Activated CD4-positive, alpha-beta T cell treated with anti-CD3 and anti-CD28 coated beads, Interleukin-2, amount 50 U/mL, for 16 hours (primary cell): Measurements from ENCODE around the gene CSAD.
A peak's percentile ranks its signal among the peaks of the same experiment; 100 is the strongest.
"Not testable (repeated sequence)": the region's sequence is repeated elsewhere in the genome, so short reads cannot be mapped to it uniquely, and the experiment has no call there.

ENCODE experiments used
- DNase-seq: peaks from one replicate; pipeline ENCODE4 v3.0.0-alpha.2; 2020

CSAD gene

GRCh38 chr12:53177447-53177846, 3.3 kb downstream of the CSAD start:
- not testable (repeated sequence) for DNase-seq

- no peak for DNase-seq
Observed at GRCh38 chr12:53176750-53177149, 4.0 kb downstream of the CSAD start.

GRCh38 chr12:53174881-53175491, 5.7 kb downstream of the CSAD start:
- no peak for DNase-seq

- DNase-seq = no peak
Observed at GRCh38 chr12:53173085-53173715, 7.5 kb downstream of the CSAD start.

- no peak for DNase-seq
Observed at GRCh38 chr12:53172352-53172751, 8.4 kb downstream of the CSAD start.

- DNase-seq = no peak
Observed at GRCh38 chr12:53171725-53172329, 8.9 kb downstream of the CSAD start.

GRCh38 chr12:53170876-53171724, 9.6 kb downstream of the CSAD start:
- no peak for DNase-seq

GRCh38 chr12:53170215-53170614, 10.5 kb downstream of the CSAD start:
- no peak for DNase-seq

GRCh38 chr12:53169644-53170043, 11.1 kb downstream of the CSAD start:
- DNase-seq = no peak

- no peak for DNase-seq
Observed at GRCh38 chr12:53166837-53167236, 13.9 kb downstream of the CSAD start.

- DNase-seq = not testable (repeated sequence)
Observed at GRCh38 chr12:53163008-53163407, 17.7 kb downstream of the CSAD start.

- DNase-seq = no peak
Observed at GRCh38 chr12:53161119-53161911, 19.4 kb downstream of the CSAD start.

- no peak for DNase-seq
Observed at GRCh38 chr12:53160673-53161072, 20.1 kb downstream of the CSAD start.

- DNase-seq = no peak
Observed at GRCh38 chr12:53160000-53160399, 20.7 kb downstream of the CSAD start.

GRCh38 chr12:53159195-53159839, 21.4 kb downstream of the CSAD start:
- DNase-seq = peak; percentile 94

- DNase-seq = no peak
Observed at GRCh38 chr12:53152390-53152789, 28.3 kb downstream of the CSAD start.

- no peak for DNase-seq
Observed at GRCh38 chr12:53151039-53151438, 29.7 kb downstream of the CSAD start.

- no peak for DNase-seq
Observed at GRCh38 chr12:53147653-53148052, 33.1 kb downstream of the CSAD start.

GRCh38 chr12:53147181-53147580, 33.5 kb downstream of the CSAD start:
- no peak for DNase-seq

GRCh38 chr12:53145383-53146260, 35.1 kb downstream of the CSAD start:
- no peak for DNase-seq

- no peak for DNase-seq
Observed at GRCh38 chr12:53143355-53143754, 37.4 kb downstream of the CSAD start.
